SW480 (cell line): ENCODE measurements around the gene BRPF3.

Source experiments
- DNase-seq: peaks from one replicate; pipeline ENCODE4 v3.0.0-alpha.2; 2016; ENCODE audit warnings: low spot score

The BRPF3 gene

DNA sequence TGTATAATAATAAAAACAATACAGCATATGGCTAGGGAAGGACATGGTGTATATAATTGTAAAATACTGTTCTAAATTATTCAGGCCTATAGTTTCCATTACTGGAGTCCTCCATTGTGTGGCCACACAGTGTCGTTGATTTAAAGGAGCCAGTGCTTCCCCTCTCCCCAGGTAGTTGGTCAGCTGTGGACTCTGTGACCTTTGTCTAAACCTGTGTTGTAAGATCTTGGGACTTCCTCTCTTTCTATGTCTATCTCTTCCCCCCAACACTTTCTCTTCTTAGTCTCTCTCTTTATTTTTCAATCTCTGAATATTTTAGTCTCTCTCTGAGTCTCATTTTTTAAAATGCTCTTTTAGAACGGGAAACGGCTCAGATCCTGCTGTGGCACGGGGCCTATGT lies 35.6 kb downstream of the BRPF3 start:
- DNase-seq: no peak

DNA sequence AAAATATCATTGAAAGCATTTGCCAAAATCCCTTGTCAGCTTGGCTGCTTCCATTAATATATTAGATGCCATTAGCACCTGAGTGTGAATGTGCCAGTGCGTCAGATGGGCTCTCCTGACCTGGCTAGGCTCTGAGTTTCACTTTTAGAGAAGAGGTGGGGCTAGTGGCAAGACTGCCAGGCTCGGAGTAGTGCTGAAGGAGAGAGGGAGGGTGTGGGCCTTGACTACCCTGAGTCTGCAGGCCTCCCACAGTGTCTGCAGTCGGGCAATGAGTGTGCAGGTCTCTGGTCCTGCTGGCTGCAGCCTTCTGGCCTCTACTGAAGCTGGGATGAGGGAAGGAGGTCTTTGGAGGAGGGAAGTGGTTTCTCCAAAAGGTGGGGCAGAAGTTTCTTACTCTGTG lies 38.8 kb downstream of the BRPF3 start:
- no peak for DNase-seq

DNA sequence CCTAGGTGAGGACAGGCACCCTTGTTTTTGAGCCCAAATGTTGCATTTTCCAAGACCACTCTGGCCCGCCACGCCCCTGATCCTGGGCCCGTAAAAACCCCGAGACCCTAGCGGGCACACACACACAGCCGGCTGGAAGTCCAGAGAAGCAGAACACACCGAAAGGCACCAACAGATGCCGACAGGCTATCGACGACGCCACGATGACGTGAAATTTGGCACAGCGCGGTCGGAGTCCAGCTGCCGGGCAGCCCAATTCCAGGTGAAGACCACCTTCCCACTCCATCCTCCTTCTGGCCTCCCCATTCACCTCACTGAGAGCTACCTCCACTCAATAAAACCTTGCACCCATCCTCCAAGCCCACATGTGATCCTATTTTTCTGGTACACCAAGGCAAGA lies 39.3 kb downstream of the BRPF3 start:
- no peak for DNase-seq

DNA sequence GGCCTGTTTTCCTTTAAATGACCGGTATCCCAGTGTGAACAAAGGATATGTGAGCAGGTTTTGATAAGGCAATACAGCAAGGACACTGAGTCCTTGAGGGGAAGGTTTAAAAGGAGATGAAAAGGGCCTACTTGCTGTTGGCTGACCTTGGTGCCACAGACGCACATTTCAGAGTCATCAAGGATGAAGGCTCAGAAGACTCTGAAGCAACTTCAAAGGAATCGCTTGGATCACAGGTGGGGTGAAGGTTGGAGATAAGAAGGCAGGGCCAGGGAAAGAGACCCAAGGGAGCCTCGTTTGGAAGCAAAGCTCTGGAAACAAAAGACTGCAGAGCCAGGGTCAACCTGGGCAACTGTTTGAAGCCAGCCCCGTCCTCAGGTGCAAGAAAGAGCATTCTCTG lies 43.2 kb downstream of the BRPF3 start:
- DNase-seq: no peak

DNA sequence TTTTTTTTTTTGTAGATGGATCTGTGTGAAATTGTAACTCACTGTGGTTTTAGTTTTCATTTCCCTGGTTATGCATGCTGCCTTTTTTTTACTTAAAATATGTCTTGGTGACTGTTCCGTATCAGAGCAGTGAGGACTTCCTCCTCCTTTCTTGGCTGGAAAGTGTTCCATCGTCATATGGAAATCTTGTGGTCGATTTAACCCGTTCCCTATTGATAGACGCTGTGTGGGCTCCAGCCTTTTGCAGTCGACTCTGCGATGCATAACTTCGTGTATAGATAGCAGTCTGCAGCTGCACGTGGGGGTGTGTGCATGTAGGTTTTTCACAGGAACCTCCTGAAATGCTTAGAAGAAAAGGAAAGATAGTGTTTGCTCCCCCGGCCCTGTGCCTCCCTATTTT lies 45.2 kb downstream of the BRPF3 start:
- DNase-seq: no peak

DNA sequence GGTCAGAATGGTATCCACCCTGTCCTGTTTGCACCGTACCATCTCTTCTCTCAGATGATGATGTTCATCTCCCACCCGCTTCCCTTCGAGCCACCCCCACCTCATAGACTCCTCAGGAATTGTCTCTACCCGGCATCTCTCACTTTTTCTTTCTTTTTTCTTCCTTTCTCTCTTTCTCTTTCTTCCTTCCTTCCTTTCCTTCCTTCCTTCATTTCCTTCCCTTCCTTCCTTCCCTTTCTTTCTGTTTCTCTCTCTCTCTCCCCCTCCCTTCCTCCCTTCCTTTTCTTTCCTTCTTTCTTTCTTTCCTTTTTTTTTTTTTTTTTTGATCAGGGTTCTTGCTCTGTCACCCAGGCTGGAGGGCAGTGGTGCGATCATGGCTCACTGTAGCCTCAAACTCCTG lies 45.6 kb downstream of the BRPF3 start:
- no peak for DNase-seq

DNA sequence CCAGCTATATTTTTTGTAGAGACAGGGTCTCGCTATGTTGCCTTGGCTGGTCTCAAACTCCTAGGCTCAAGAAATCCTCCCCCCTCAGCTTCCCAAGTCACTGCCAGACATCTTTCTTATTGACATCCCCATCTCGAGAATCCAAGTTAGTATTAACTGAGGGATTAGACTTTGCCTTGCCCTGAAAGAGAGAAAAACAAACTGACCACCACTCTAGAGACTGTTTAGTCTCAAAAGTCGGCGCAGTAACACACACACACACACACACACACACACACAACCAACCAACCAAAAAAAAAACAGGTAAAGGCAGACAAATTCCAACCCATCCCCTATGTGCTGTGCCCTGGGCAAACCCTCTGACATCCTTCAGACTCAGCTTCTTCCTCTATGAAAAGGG lies 46.1 kb downstream of the BRPF3 start:
- no peak for DNase-seq

DNA sequence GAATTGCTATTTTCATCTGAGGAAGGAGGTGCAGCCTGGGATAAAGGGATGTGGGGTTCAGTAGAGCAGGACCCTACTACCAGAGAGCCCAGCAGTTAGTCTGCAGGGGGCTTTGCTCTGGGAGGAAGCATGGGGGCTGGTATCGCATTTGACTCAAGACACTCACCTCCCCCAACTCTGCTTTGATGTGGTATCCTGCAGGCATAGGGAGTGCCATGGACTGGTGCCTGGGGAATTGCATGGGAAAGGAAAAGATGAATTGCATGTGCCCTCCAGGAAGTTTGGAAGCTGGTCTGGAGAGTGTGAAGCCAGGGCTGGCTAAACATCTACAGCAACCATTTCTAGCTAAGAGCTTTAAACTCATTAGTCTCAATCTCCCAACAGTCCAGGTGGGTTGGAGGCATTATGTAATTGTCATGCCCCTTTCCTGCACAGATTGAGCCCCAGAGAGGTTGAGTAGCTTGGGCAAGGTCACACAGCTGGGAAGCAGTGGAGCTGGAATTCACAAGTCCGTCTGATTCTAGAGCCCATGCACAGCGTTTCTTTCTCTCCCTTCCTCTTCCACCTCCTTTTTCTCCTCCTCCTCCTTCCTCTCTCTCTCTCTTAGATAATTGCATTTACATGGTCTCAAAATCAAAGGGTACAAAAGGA lies 47.1 kb downstream of the BRPF3 start:
- DNase-seq: peak; percentile 23

DNA sequence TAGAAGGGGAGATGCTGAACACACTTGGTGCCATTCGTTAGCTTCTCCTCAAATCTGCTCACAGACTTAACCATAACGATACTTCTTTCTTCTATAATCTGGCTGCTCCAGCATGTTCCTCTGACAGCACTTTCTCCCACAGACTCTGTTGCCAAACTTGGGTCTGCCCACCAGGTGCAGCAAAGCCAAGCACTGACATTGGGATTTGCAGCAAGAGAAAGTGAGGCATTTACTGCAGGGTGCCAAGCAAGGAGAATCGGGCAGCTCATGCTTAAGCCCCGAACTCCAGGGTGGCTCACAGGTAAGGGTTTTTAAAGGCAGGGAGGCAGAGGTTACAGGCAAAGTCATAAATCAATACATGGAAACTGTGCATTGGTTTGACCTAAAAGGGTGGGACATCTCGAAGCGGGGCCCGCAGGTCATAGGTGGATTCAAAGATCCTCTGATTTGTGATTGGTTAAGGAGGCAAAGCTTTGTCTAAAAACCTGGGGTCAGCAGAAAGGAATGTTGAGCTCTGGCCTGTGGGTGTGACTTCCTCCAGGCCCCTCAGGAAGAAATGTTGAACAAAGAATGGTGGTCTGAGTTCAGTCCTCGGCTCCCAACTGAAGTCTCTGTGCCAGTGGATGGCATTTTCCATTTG lies 48.2 kb downstream of the BRPF3 start:
- DNase-seq: peak; percentile 45

DNA sequence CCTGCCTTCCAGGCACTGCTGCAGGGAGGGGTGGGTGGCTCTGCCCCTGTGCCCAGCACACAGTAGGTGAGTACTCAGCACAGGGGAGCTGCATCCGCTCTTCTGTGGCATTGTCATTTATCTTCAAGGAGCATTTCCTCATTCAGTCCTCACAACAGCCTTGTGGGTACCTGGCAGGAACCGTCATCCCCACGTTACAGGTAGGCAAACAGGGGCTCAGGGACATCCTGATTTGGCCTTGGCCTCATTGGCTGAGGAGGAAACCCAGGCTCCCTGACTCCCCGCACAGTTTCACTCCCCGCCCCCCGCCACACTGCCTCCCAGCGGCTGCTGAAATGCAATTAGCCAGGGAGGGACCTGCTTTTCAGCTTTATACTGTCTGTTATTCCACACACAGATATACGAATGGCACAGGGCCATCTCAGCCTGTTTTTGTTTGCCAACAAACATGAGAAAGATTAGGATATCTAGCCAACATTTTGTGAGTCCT lies 49.1 kb downstream of the BRPF3 start:
- no peak for DNase-seq

DNA sequence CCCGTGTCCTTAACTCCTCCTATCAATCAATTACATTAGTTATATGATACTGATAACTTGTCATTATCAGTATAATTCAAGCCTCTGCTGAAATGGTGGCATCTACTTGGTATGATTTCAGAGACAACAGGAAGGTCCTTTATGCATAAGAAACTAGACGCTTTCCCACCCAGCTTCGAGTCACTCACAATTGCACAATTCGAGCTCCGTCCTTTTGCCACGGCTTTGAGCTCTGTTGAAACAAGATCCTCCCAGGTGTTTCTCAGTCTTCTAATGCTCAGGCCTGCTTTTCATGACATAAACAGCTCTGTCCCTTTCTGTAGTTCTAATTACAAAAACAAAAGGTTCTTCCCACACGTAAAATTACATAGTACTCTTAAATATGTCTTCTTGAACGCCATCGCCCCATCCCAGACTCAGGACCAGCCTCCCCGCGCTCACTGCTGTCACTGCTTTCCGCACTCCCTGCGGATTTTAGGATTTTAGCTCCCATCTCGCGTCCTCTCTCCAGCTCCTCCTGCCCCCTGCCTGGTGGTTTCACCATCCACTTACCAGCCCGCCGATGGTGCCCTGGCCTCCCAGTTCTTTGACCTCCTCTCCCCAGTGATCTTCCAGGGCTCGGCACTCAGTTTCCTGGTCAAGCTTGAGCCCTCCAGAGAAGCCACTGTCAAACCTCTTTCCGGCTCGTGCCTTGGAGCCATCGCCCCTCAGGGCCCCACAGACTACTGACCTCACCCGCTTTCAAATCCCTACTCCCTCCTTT lies 50.1 kb downstream of the BRPF3 start:
- DNase-seq: no peak

DNA sequence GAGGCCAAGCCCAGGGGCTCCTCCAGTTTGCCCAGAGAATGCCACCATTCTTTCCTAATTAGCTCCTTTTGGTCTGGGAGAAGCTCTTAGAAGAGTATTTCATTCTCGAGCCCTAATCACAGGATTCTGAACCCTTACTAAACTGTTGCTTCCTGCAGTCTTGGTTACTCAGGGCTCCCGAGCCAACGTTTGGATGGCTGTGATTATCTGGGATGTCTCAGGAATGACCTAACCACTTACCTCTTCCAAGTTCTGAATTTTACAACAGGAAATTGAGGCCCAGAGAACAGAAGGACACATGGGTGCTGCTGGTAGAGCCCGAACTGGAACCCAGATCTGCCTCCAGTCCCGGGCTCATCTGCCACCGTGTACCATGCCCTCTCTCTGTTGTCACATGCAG lies 51.1 kb downstream of the BRPF3 start:
- DNase-seq: no peak

DNA sequence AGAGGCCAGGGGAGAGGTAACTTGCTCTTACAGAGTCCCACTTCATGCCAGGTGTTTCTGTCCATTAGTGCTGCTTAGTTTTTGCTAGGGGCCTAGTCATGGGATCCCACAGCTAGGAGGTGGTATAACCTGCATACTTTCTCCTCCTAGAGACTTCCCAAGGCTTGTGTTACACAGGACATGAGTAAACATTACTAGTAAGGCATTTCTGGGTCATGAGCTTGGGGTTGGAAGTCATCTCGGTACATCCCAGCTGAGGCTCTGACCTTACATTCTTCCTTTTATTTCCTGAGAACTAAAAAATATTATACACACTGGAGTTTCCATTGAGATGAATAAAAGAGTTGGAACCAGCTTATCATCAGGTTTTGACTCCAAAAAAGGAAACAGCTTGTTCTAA lies 52.4 kb downstream of the BRPF3 start:
- DNase-seq: no peak

DNA sequence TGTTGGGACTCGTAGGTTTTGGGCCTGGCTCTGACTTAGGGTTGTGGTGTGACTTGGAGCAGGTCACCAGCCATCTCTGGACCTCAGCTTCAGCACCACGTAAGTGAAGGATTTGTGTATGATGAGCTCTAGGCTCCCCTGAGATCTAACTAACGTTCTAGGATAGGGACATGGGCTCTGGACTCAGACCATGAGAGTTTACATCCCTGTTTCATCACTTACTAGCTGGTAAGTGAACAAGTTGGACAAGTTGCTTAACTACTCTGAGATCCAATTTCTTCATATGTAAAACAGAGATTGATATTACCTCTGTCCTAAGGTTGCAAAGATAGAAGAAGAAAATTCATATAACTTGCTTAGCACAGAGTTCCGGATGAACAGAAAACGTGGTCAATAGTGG lies 53.0 kb downstream of the BRPF3 start:
- DNase-seq: no peak

DNA sequence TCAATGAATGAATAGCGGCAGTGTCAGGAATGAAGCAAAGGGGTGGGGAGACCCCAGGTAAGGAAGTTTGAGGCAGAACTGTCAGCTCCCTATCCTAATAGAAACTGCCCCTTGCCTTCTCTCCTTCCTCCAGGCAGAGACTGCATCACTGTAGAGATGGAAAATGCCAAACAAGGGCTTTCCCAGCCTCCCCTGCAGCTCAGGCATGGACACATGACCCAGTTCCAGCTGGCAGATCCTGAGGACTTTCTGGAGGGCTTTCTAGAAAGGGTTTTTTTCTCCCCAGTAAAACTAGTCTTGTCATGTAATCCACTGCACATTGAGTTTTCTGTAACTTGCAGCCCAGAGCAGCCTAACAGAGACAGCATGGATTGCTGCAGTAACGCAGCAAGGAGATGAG lies 55.5 kb downstream of the BRPF3 start:
- DNase-seq: no peak

DNA sequence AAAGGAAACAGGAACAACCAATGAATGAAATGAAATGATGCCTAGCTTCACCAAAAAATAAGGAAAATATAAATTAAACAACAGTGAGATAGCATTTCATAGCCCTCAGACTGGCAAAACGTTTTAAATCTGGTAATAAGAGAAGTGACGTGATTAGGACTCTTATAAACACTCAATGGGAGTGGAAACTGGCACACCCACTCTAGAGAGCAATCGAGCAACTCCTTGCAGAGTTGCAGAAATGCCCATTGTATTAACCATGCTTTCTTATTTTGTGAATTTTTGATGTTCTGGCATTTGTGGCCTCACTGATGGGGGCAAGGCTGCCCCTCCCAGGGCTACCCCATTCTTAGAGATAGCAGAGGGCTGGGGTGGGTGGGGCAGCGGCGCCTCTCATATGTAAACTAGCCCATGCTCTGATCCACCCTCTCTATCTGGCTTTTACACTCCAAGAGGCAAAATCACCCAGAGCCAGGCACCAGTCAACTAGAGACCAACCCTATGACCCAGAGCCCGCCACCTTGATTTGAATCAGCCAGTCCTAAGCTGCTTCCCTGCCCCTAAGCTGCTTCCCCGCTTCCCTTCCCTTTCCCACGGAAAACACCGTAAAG lies 67.0 kb downstream of the BRPF3 start:
- no peak for DNase-seq

DNA sequence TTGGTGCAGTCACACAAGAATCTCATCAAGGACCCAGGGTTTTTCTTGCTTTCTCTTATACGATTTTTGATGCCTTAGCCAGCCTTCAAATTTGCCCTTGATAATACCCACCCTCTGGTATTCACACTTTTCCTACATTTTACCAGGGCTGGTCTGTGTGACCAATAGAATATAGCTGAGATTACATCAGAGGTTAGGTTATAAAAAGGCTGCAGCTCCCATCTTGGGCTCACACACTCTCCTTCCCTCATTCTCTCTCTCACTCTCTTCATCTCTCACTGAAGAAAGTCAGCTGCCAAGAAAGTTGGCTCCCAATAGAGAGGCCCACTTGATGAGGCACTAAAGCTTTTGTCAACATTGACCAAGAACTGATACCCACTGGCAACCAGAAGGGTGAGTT lies 69.2 kb downstream of the BRPF3 start:
- DNase-seq: no peak

DNA sequence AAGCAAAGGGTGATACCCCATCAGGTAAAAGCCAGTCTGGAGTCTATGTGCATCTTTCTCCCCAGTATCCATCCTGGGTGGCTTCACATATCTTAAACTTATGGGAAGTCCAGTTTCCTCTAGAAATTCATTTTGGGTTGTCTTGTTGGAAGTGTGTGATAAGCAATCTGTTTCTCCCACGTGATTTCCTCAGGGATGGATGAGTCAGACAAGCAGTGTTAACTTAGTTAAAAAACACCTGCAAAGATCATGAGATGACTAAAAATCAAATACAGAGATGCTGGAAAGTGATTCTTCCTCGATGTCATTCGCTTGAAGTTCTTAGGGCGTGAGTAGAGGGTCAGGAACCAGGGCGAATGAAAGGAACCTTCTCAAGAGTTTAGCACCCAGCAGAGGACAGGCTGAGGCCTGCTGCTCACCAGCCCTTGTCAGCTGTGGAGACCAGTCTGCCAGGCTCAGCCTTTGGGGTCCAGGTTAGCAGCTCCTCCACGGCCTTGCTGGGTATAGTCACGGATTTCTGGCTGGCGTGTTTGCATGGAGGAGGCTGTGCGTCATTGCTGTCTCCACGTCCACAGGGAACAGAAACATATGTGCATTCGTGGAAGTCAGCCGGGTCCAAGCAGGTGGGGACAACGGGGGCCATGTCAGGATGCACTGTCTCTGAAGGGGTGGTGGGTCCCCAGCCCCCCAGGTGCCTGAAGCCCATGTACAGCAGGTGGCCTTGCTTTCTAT lies 70.5 kb downstream of the BRPF3 start:
- no peak for DNase-seq

DNA sequence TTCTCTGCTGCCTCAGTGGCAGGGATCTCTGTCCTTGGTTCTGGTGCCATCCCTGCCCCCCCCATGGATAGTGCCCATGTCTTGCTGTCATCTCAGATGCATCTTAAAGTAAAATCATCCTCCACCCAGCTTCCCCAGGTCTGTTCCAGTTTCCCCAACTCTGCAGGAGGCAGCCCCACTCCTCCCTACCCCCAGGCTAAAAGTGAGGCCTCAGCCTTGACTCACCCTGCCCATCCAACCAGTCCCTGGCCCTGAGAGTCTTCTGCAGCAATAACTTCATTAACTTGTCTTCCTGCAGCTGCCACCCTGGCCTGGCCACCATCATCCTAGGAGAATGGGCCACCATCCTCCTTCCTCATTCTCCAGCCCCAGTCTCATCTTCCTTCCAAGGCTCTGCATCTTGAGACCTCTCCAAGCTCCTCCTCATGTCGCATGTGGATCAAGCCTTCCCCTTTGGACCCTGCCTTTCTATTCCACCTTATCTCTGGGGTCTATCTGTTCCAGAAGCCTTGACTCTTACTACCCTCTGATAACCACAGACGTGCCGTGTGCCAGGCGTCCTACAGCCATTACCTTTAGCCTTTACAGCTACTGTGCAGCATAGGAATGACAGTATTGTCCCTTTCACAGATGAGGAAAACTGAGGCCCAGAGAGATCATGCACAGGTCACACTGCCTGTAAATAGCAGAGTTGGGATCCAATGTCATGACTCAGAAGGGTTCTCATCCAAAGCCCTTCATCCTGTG lies 71.4 kb downstream of the BRPF3 start:
- DNase-seq: no peak

DNA sequence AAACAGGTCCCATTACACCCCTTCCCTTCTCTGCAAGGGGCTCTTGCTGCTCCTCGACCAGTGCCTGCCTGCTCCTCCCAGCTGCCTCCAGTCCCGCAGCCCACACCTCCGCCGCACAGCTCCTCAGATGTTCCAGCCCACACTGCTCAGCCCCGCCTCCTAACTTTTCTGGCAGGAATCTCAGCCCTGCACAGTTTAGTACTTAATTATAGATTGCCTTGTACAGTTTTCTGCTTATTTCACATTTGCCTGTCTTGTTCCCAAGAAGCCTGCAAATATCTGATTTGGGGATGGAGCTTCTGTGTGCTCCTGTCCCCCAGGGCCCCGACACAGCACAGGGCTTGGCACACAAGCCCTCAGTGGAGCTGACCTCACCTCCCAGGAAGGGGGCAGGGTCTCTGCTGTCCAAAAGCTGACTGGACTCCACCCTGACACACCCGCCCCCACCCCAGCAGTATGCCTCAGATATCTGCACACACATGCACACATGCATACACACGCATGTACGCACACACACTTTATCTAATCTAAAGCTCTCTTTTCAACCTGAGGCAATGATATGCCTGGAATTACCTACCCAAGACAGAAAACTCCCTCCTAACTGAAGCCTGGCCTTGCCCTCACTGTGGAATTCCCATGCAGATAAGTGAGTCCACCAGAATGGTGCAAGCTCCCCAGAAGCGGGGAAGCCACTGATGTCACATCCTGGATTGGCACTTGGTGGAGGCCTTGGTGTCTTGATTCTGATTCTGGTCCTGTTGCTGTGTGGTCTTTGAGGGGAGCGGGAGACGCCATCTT lies 72.1 kb downstream of the BRPF3 start:
- no peak for DNase-seq
